ENCODE measurements around the gene MCF2L2. TPM values are rescaled to one million over a fixed set of nuclear protein-coding genes. Genes with fewer than 3 reads are reported as not detected.
A peak's percentile ranks its signal among the peaks of the same experiment; 100 is the strongest.

Gene MCF2L2
- total and polyA plus RNA-seq, 2 of the 13 experiments (the other 11 are each of a cell fraction or from before 2014, with no cell fraction given) = not detected

DNA sequence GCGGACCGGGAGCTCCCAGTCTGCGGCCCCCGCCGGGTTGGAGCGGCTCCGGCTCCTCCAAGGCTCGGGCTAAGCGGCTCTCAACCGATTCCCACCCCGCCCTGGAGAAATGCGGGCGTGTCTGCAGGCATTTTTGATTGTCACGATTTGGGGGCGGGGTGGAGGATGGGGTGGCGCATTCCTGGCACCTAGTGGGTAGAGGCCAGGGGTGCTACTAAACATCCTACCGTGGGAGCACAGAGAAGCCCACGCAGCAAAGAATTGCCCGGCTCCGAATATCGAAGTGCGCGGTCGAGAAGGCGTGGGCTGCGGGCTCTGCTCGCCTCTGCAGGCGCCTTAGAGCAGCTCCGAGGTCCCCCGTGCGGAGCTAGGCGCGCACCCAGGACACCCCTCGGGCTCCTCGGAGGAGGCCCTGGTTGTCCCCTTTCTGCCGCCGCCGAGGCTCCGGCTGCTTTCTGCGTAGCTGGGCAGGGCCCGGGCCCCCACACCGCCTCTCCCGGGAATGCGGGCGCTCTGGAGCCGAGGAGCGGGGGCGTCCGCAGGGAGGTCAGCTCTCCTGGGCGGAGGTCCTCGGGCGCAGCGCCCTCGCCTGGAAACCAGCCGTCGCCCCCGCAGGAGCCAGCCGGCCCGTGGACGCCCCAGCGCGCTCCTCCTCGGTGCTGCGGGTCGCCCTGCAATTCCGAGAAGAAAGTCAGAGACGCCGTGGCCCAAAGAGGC, 249.4 kb downstream of the MCF2L2 start:
- H3K79me2 ChIP-seq (ENCODE audit: insufficient read depth, low read length) = no peaks in the 10 kb centered on the region
- ChIA-PET POLR2A (no interaction called here), CTCF (ENCODE audit: low intra/inter-chr PET ratio, low total read pairs) (interaction anchor here (2.1 kb wide), 1 partner anchor 57 kb away, joined by 7 read pairs; no protein-coding TSS in a partner anchor)
- peak overlapping the region; percentile 53 for H3K4me2 ChIP-seq (ENCODE audit: low read depth, low read length)
- H3K4me1 ChIP-seq (ENCODE audit: insufficient read depth, low read length) = no peaks in the 10 kb centered on the region; the same call in 1 of the 2 replicates
- in situ Hi-C loops (cut with HindIII; ENCODE audit: extremely low pct_ligation_motif_present, low pct_unique_long_range_greater_than_20kb) (no loop called here), intact Hi-C loops (cut with micrococcal nuclease; ENCODE audit: unreplicated experiment) (no loop called here)
- H3K27ac ChIP-seq (ENCODE audit: extremely low read length, insufficient read depth, low read length) = no peak overlapping the region
- no peaks in the 10 kb centered on the region for H3K36me3 ChIP-seq (replicated peaks in 1 of 2; ENCODE audit: control insufficient read depth in 1 of 2, insufficient read depth in 2 of 2, low read length in 2 of 2)
- BruUV-seq (replicated peaks) = no TSS peak
- peaks cover 8 to 34% of the 10 kb centered on the region in 2 experiments for H3K27me3 ChIP-seq (ENCODE audit: control insufficient read depth in 1 of 2, insufficient read depth in 2 of 2, low read length in 2 of 2)
- WGBS (ENCODE audit: low lambda C conversion rate) = 4% methylated on average over 12 of the region's 68 CpGs
- ATAC-seq = peak; percentile 86
- no peak for FAIRE-seq
- H3K9me3 ChIP-seq (ENCODE audit: low read length) = no peaks in the 10 kb centered on the region
- no peak overlapping the region for H3K9ac ChIP-seq (ENCODE audit: insufficient read depth, low read depth, low read length)
- no peaks in the 10 kb centered on the region for H4K20me1 ChIP-seq (ENCODE audit: insufficient read depth, low read length)
- DNase-seq (ENCODE audit: low spot score) = no peak
- H2AFZ ChIP-seq (ENCODE audit: low read length) = no peak overlapping the region
- peak overlapping the region in 2 of 3 experiments; percentile 21 to 57; a peak in 3 of 6 replicates for H3K4me3 ChIP-seq (replicated peaks in 1 of 3; ENCODE audit: insufficient read depth in 1 of 3, low read depth in 2 of 3, low read length in 3 of 3)
- peak; percentile 10; the same call in 1 of the 2 replicates for TF ChIP-seq ZNF768 (CRISPR knock-in tag; IDR thresholded peaks at IDR 0.05)
- TF ChIP-seq ZFP91 (CRISPR knock-in tag; IDR thresholded peaks at IDR 0.05; ENCODE audit: borderline replicate concordance) = peak; percentile 48; the same call in 1 of the 2 replicates
- TF ChIP-seq ZNF800 (CRISPR knock-in tag; IDR thresholded peaks at IDR 0.05) = peak; percentile 91
- no peak for TF ChIP-seq TGIF2 (CRISPR knock-in tag; IDR thresholded peaks at IDR 0.05)
- TF ChIP-seq UBTF (CRISPR knock-in tag; IDR thresholded peaks at IDR 0.05) = peak; percentile 44; the same call in 1 of the 2 replicates
- TF ChIP-seq, protein P1, sequence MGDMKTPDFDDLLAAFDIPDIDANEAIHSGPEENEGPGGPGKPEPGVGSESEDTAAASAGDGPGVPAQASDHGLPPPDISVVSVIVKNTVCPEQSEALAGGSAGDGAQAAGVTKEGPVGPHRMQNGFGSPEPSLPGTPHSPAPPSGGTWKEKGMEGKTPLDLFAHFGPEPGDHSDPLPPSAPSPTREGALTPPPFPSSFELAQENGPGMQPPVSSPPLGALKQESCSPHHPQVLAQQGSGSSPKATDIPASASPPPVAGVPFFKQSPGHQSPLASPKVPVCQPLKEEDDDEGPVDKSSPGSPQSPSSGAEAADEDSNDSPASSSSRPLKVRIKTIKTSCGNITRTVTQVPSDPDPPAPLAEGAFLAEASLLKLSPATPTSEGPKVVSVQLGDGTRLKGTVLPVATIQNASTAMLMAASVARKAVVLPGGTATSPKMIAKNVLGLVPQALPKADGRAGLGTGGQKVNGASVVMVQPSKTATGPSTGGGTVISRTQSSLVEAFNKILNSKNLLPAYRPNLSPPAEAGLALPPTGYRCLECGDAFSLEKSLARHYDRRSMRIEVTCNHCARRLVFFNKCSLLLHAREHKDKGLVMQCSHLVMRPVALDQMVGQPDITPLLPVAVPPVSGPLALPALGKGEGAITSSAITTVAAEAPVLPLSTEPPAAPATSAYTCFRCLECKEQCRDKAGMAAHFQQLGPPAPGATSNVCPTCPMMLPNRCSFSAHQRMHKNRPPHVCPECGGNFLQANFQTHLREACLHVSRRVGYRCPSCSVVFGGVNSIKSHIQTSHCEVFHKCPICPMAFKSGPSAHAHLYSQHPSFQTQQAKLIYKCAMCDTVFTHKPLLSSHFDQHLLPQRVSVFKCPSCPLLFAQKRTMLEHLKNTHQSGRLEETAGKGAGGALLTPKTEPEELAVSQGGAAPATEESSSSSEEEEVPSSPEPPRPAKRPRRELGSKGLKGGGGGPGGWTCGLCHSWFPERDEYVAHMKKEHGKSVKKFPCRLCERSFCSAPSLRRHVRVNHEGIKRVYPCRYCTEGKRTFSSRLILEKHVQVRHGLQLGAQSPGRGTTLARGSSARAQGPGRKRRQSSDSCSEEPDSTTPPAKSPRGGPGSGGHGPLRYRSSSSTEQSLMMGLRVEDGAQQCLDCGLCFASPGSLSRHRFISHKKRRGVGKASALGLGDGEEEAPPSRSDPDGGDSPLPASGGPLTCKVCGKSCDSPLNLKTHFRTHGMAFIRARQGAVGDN (CRISPR knock-in tag; IDR thresholded peaks at IDR 0.05) = peak; percentile 23; the same call in 1 of the 2 replicates
- no peak for TF ChIP-seq MAFF (IDR thresholded peaks at IDR 0.05; ENCODE audit: low read depth, low read length)
- TF ChIP-seq ZNF329 (CRISPR knock-in tag; IDR thresholded peaks at IDR 0.05; ENCODE audit: low read depth) = no peak
- TF ChIP-seq MTA1 (CRISPR knock-in tag; IDR thresholded peaks at IDR 0.05; ENCODE audit: borderline replicate concordance) = peak; percentile 55; the same call in 1 of the 2 replicates
- TF ChIP-seq ZNF33B (CRISPR knock-in tag; IDR thresholded peaks at IDR 0.05) = no peak
- no peak for TF ChIP-seq ZNF543 (CRISPR knock-in tag; IDR thresholded peaks at IDR 0.05)
- TF ChIP-seq MTF2 (CRISPR knock-in tag; IDR thresholded peaks at IDR 0.05; ENCODE audit: borderline replicate concordance) = 0 out of 2 replicates have a peak, but pooled peaks have one; percentile 40
- no peak for TF ChIP-seq SPEN (CRISPR knock-in tag; IDR thresholded peaks at IDR 0.05; ENCODE audit: low read depth)

Measured in HepG2 (cell line).